Measurements from ENCODE around the gene EHBP1. TPM values are rescaled to one million over a fixed set of nuclear protein-coding genes. Genes with fewer than 3 reads are reported as not detected.

The EHBP1 gene
- total RNA-seq = 10 to 100 TPM; 22.2 to 24.7 TPM

GRCh38 chr2:62705007-62705829, at the start of gene EHBP1:
TSS of gene EHBP1 (plus strand) at chr2:62705713. CDS start at chr2:62707192, 1,479 bp downstream.
- Mint-ChIP-seq H3K36me3 (ENCODE audit: low read depth) (peaks cover 9% of the 10 kb centered on the region), H3K4me3 (peak within 1 kb of the TSS; percentile 79), H3K27ac (peak within 1 kb of the TSS; percentile 86), H3K4me1 (peaks cover 34% of the 10 kb centered on the region), H3K9me3 (peaks cover 9% of the 10 kb centered on the region), H3K27me3 (peaks cover 2% of the 10 kb centered on the region)
- DNase-seq = peak; percentile 97
- POLR2A ChIA-PET = interaction anchor here (0.6 kb wide), 1 partner anchor 250 kb away, joined by 3 read pairs; no protein-coding TSS in a partner anchor
- CTCF ChIA-PET = interaction anchor here (0.9 kb wide), 1 partner anchor 19 kb away, joined by 3 read pairs; no protein-coding TSS in a partner anchor

GRCh38 chr2:62657783-62658182, 47.7 kb upstream of the EHBP1 start:
- H3K36me3 Mint-ChIP-seq (ENCODE audit: low read depth) = no peaks in the 10 kb centered on the region
- no peak for DNase-seq
- peaks cover 2% of the 10 kb centered on the region for H3K27me3 Mint-ChIP-seq
- ChIA-PET POLR2A (no interaction called here), CTCF (no interaction called here)
- H3K27ac Mint-ChIP-seq = no peak overlapping the region
- H3K9me3 Mint-ChIP-seq = no peaks in the 10 kb centered on the region
- no peak overlapping the region for H3K4me3 Mint-ChIP-seq
- H3K4me1 Mint-ChIP-seq = no peaks in the 10 kb centered on the region

GRCh38 chr2:62658891-62659290, 46.6 kb upstream of the EHBP1 start:
- ChIA-PET POLR2A (no interaction called here), CTCF (interaction anchor here (0.6 kb wide), 1 partner anchor 112 kb away, joined by 5 read pairs; no protein-coding TSS in a partner anchor)
- Mint-ChIP-seq H3K27me3 (peaks cover 2% of the 10 kb centered on the region), H3K27ac (no peak overlapping the region), H3K4me1 (no peaks in the 10 kb centered on the region), H3K9me3 (no peaks in the 10 kb centered on the region), H3K4me3 (no peak overlapping the region), H3K36me3 (ENCODE audit: low read depth) (no peaks in the 10 kb centered on the region)
- DNase-seq = no peak

- Mint-ChIP-seq H3K9me3 (no peaks in the 10 kb centered on the region), H3K36me3 (ENCODE audit: low read depth) (no peaks in the 10 kb centered on the region), H3K4me1 (no peaks in the 10 kb centered on the region), H3K27me3 (peaks cover 2% of the 10 kb centered on the region), H3K27ac (no peak overlapping the region), H3K4me3 (no peak overlapping the region)
- no peak for DNase-seq
- CTCF ChIA-PET = no interaction called here
- POLR2A ChIA-PET = no interaction called here
Measured at GRCh38 chr2:62660087-62660486, 45.4 kb upstream of the EHBP1 start.

- Mint-ChIP-seq H3K4me1 (no peaks in the 10 kb centered on the region), H3K4me3 (no peak overlapping the region), H3K27ac (no peak overlapping the region), H3K27me3 (peaks cover 2% of the 10 kb centered on the region), H3K9me3 (no peaks in the 10 kb centered on the region), H3K36me3 (ENCODE audit: low read depth) (no peaks in the 10 kb centered on the region)
- CTCF ChIA-PET = no interaction called here
- no peak for DNase-seq
- POLR2A ChIA-PET = interaction anchor here (0.7 kb wide), 1 partner anchor 108 kb away, joined by 3 read pairs; no protein-coding TSS in a partner anchor
Measured at GRCh38 chr2:62660582-62661262, 44.8 kb upstream of the EHBP1 start.

- ChIA-PET POLR2A (interaction anchor here (0.7 kb wide), 1 partner anchor 108 kb away, joined by 3 read pairs; no protein-coding TSS in a partner anchor), CTCF (no interaction called here)
- H3K27ac Mint-ChIP-seq = no peak overlapping the region
- DNase-seq = no peak
- no peaks in the 10 kb centered on the region for H3K36me3 Mint-ChIP-seq (ENCODE audit: low read depth)
- H3K4me1 Mint-ChIP-seq = no peaks in the 10 kb centered on the region
- no peak overlapping the region for H3K4me3 Mint-ChIP-seq
- no peaks in the 10 kb centered on the region for H3K27me3 Mint-ChIP-seq
- H3K9me3 Mint-ChIP-seq = no peaks in the 10 kb centered on the region
Measured at GRCh38 chr2:62661263-62661635, 44.3 kb upstream of the EHBP1 start.

- POLR2A ChIA-PET = no interaction called here
- H3K4me3 Mint-ChIP-seq = no peak overlapping the region
Measured at GRCh38 chr2:62662131-62662530, 43.4 kb upstream of the EHBP1 start.

GRCh38 chr2:62662554-62662953, 43.0 kb upstream of the EHBP1 start:
- CTCF ChIA-PET = no interaction called here

More at GRCh38 chr2:62662131-62662530, 43.4 kb upstream of the EHBP1 start:
- no peaks in the 10 kb centered on the region for H3K36me3 Mint-ChIP-seq (ENCODE audit: low read depth)
- no peak for DNase-seq
- CTCF ChIA-PET = no interaction called here
- H3K9me3 Mint-ChIP-seq = no peaks in the 10 kb centered on the region
- H3K4me1 Mint-ChIP-seq = no peaks in the 10 kb centered on the region
- no peak overlapping the region for H3K27ac Mint-ChIP-seq
- H3K27me3 Mint-ChIP-seq = no peaks in the 10 kb centered on the region

GRCh38 chr2:62663411-62663810, 42.1 kb upstream of the EHBP1 start:
- Mint-ChIP-seq H3K9me3 (no peaks in the 10 kb centered on the region), H3K4me3 (no peak overlapping the region), H3K27me3 (no peaks in the 10 kb centered on the region), H3K4me1 (no peaks in the 10 kb centered on the region), H3K27ac (no peak overlapping the region), H3K36me3 (ENCODE audit: low read depth) (no peaks in the 10 kb centered on the region)
- ChIA-PET CTCF (interaction anchor here (1.0 kb wide), 1 partner anchor 28 kb away, joined by 3 read pairs; no protein-coding TSS in a partner anchor), POLR2A (no interaction called here)
- no peak for DNase-seq

More at GRCh38 chr2:62662554-62662953, 43.0 kb upstream of the EHBP1 start:
- H3K27ac Mint-ChIP-seq = no peak overlapping the region
- H3K27me3 Mint-ChIP-seq = no peaks in the 10 kb centered on the region
- H3K4me1 Mint-ChIP-seq = no peaks in the 10 kb centered on the region
- no peak overlapping the region for H3K4me3 Mint-ChIP-seq
- POLR2A ChIA-PET = no interaction called here
- no peaks in the 10 kb centered on the region for H3K9me3 Mint-ChIP-seq
- no peaks in the 10 kb centered on the region for H3K36me3 Mint-ChIP-seq (ENCODE audit: low read depth)
- no peak for DNase-seq

GRCh38 chr2:62663920-62664795, 41.4 kb upstream of the EHBP1 start:
- ChIA-PET CTCF (interaction anchor here (1.0 kb wide), 1 partner anchor 28 kb away, joined by 3 read pairs; no protein-coding TSS in a partner anchor), POLR2A (no interaction called here)
- no peaks in the 10 kb centered on the region for H3K9me3 Mint-ChIP-seq
- H3K4me3 Mint-ChIP-seq = no peak overlapping the region
- no peaks in the 10 kb centered on the region for H3K36me3 Mint-ChIP-seq (ENCODE audit: low read depth)
- DNase-seq = no peak
- H3K27me3 Mint-ChIP-seq = no peaks in the 10 kb centered on the region
- no peak overlapping the region for H3K27ac Mint-ChIP-seq
- no peaks in the 10 kb centered on the region for H3K4me1 Mint-ChIP-seq

- ChIA-PET CTCF (no interaction called here), POLR2A (no interaction called here)
- no peaks in the 10 kb centered on the region for H3K27me3 Mint-ChIP-seq
- no peaks in the 10 kb centered on the region for H3K4me1 Mint-ChIP-seq
- no peaks in the 10 kb centered on the region for H3K36me3 Mint-ChIP-seq (ENCODE audit: low read depth)
- H3K4me3 Mint-ChIP-seq = no peak overlapping the region
- H3K9me3 Mint-ChIP-seq = no peaks in the 10 kb centered on the region
- no peak overlapping the region for H3K27ac Mint-ChIP-seq
- no peak for DNase-seq
Measured at GRCh38 chr2:62665446-62665845, 40.1 kb upstream of the EHBP1 start.

GRCh38 chr2:62669180-62669579, 36.3 kb upstream of the EHBP1 start:
- ChIA-PET POLR2A (no interaction called here), CTCF (no interaction called here)
- Mint-ChIP-seq H3K27me3 (no peaks in the 10 kb centered on the region), H3K36me3 (ENCODE audit: low read depth) (no peaks in the 10 kb centered on the region), H3K4me1 (no peaks in the 10 kb centered on the region), H3K27ac (no peak overlapping the region), H3K9me3 (no peaks in the 10 kb centered on the region), H3K4me3 (no peak overlapping the region)
- no peak for DNase-seq

- Mint-ChIP-seq H3K27me3 (peaks cover under 1% of the 10 kb centered on the region), H3K27ac (no peak overlapping the region), H3K36me3 (ENCODE audit: low read depth) (no peaks in the 10 kb centered on the region), H3K4me1 (no peaks in the 10 kb centered on the region), H3K4me3 (no peak overlapping the region), H3K9me3 (no peaks in the 10 kb centered on the region)
- POLR2A ChIA-PET = no interaction called here
- CTCF ChIA-PET = no interaction called here
- DNase-seq = no peak
Measured at GRCh38 chr2:62672601-62673000, 32.9 kb upstream of the EHBP1 start.

Data from activated CD4-positive, alpha-beta T cell treated with anti-CD3 and anti-CD28 coated beads, Interleukin-2, amount 10 ng/mL, durations not matched to agents 7 days and 5 days (primary cell).